ENCODE data around the gene LASP1.

Gene LASP1

DNA sequence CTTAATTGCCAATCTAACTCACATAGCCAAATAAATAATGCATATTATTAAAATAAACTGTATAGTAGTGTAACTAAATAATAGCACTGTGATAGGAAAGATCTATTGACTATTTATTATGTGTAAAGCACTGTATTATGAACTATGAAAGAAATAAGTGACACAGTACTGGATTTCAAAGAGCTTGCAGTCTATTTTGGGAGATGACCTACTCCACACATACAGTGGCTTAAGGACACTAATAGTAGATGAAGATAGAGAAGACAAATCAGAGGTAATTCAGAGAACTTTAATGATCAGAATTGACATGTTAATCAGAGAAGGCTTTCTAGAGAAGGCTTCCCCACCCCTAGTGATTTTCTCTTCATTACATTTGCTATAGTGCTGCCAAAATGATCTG, 70.1 kb downstream of the LASP1 start:
- TF ChIP-seq SNAI2 (CRISPR knock-in tag; IDR thresholded peaks at IDR 0.05) (no peak), RARB (CRISPR knock-in tag; IDR thresholded peaks at IDR 0.05) (no peak), OSR1 (CRISPR knock-in tag; IDR thresholded peaks at IDR 0.05) (no peak)
- TF ChIP-seq, protein P1, sequence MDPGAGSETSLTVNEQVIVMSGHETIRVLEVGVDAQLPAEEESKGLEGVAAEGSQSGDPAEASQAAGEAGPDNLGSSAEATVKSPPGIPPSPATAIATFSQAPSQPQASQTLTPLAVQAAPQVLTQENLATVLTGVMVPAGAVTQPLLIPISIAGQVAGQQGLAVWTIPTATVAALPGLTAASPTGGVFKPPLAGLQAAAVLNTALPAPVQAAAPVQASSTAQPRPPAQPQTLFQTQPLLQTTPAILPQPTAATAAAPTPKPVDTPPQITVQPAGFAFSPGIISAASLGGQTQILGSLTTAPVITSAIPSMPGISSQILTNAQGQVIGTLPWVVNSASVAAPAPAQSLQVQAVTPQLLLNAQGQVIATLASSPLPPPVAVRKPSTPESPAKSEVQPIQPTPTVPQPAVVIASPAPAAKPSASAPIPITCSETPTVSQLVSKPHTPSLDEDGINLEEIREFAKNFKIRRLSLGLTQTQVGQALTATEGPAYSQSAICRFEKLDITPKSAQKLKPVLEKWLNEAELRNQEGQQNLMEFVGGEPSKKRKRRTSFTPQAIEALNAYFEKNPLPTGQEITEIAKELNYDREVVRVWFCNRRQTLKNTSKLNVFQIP (CRISPR knock-in tag; IDR thresholded peaks at IDR 0.05; ENCODE audit: borderline replicate concordance, low read depth) = no peak
- ATAC-seq = no peak

DNA sequence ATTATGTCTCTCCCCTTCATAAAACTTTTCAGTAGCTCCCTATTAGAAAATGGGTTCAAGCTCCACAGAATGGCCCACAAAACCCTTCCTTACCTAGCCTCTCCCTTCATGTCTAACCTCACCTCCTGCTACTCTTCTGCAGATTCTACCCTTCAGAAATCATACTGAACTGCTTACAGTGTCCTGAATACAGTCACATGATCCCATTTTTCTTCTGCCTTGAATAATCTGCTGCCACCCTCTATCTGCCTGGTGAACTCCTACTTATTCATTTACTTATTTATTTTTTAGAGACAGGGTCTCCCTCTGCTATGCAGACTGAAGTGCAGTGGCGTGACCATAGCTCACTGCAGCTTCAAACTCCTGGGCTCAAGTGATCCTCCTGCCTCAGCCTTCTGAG, 70.5 kb downstream of the LASP1 start:
- ATAC-seq = no peak; the same call in 2 of the 3 replicates
- TF ChIP-seq ZNF8 (CRISPR knock-in tag; IDR thresholded peaks at IDR 0.05) = no peak
- TF ChIP-seq, protein P2, sequence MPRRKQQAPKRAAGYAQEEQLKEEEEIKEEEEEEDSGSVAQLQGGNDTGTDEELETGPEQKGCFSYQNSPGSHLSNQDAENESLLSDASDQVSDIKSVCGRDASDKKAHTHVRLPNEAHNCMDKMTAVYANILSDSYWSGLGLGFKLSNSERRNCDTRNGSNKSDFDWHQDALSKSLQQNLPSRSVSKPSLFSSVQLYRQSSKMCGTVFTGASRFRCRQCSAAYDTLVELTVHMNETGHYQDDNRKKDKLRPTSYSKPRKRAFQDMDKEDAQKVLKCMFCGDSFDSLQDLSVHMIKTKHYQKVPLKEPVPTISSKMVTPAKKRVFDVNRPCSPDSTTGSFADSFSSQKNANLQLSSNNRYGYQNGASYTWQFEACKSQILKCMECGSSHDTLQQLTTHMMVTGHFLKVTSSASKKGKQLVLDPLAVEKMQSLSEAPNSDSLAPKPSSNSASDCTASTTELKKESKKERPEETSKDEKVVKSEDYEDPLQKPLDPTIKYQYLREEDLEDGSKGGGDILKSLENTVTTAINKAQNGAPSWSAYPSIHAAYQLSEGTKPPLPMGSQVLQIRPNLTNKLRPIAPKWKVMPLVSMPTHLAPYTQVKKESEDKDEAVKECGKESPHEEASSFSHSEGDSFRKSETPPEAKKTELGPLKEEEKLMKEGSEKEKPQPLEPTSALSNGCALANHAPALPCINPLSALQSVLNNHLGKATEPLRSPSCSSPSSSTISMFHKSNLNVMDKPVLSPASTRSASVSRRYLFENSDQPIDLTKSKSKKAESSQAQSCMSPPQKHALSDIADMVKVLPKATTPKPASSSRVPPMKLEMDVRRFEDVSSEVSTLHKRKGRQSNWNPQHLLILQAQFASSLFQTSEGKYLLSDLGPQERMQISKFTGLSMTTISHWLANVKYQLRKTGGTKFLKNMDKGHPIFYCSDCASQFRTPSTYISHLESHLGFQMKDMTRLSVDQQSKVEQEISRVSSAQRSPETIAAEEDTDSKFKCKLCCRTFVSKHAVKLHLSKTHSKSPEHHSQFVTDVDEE (CRISPR knock-in tag; IDR thresholded peaks at IDR 0.05) = no peak
- TF ChIP-seq, protein P1 (CRISPR knock-in tag; IDR thresholded peaks at IDR 0.05; ENCODE audit: borderline replicate concordance, low read depth) = no peak
- no peak for TF ChIP-seq ZFP30 (CRISPR knock-in tag; IDR thresholded peaks at IDR 0.05)
- TF ChIP-seq, protein P3, sequence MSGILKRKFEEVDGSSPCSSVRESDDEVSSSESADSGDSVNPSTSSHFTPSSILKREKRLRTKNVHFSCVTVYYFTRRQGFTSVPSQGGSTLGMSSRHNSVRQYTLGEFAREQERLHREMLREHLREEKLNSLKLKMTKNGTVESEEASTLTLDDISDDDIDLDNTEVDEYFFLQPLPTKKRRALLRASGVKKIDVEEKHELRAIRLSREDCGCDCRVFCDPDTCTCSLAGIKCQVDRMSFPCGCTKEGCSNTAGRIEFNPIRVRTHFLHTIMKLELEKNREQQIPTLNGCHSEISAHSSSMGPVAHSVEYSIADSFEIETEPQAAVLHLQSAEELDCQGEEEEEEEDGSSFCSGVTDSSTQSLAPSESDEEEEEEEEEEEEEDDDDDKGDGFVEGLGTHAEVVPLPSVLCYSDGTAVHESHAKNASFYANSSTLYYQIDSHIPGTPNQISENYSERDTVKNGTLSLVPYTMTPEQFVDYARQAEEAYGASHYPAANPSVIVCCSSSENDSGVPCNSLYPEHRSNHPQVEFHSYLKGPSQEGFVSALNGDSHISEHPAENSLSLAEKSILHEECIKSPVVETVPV (CRISPR knock-in tag; IDR thresholded peaks at IDR 0.05) = no peak
- no peak for TF ChIP-seq BACH2 (CRISPR knock-in tag; IDR thresholded peaks at IDR 0.05; ENCODE audit: borderline replicate concordance)
- no peak for TF ChIP-seq ARNTL (CRISPR knock-in tag; IDR thresholded peaks at IDR 0.05; ENCODE audit: borderline replicate concordance, low read depth)
- no peak for TF ChIP-seq GLIS3 (CRISPR knock-in tag; IDR thresholded peaks at IDR 0.05)
- TF ChIP-seq, protein P4, sequence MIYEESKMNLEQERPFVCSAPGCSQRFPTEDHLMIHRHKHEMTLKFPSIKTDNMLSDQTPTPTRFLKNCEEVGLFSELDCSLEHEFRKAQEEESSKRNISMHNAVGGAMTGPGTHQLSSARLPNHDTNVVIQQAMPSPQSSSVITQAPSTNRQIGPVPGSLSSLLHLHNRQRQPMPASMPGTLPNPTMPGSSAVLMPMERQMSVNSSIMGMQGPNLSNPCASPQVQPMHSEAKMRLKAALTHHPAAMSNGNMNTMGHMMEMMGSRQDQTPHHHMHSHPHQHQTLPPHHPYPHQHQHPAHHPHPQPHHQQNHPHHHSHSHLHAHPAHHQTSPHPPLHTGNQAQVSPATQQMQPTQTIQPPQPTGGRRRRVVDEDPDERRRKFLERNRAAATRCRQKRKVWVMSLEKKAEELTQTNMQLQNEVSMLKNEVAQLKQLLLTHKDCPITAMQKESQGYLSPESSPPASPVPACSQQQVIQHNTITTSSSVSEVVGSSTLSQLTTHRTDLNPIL (CRISPR knock-in tag; IDR thresholded peaks at IDR 0.05; ENCODE audit: low read depth) = no peak
- no peak for TF ChIP-seq RARB (CRISPR knock-in tag; IDR thresholded peaks at IDR 0.05)
- TF ChIP-seq ISL1 (CRISPR knock-in tag; IDR thresholded peaks at IDR 0.05) = no peak
- no peak for TF ChIP-seq TCF4 (CRISPR knock-in tag; IDR thresholded peaks at IDR 0.05; ENCODE audit: borderline replicate concordance)
- no peak for TF ChIP-seq TOX (CRISPR knock-in tag; IDR thresholded peaks at IDR 0.05; ENCODE audit: borderline replicate concordance)
- TF ChIP-seq CSDC2 (CRISPR knock-in tag; IDR thresholded peaks at IDR 0.05) = no peak

DNA sequence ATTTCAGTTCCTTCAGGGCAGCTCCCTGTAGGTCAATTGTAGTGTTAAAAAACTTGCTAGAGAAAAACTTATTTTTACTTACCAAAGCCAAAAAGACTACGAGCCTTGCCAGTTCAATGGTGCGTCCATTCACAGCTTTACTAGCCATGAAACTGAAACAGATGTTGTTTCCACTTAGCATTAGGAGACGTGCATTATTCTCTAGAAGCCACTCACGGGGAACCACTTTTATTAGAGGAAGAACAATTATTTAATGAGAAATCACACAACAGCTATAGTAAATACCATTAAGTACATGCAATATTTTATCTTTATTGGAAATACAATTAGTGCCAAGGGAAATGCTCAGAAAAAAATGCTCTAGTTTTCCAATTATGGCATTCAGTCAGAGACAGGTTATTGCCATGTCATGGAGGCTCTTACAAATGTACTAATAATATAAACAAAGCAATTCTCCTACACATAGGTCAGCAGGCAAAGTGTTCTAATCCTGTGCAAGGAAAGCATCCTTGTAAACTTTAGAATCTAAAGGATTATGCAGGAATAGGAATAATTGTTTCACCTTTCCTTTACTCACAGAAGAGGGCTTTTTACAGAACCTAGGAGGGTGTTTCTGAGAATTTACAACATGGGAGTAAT, 73.0 kb downstream of the LASP1 start:
- no peak for ATAC-seq
- TF ChIP-seq, protein P2 (CRISPR knock-in tag; IDR thresholded peaks at IDR 0.05) = no peak
- TF ChIP-seq ARNTL (CRISPR knock-in tag; IDR thresholded peaks at IDR 0.05; ENCODE audit: borderline replicate concordance, low read depth) (no peak), ZNF70 (CRISPR knock-in tag; IDR thresholded peaks at IDR 0.05) (no peak), GLIS3 (CRISPR knock-in tag; IDR thresholded peaks at IDR 0.05) (no peak), ISL1 (CRISPR knock-in tag; IDR thresholded peaks at IDR 0.05) (no peak), BACH2 (CRISPR knock-in tag; IDR thresholded peaks at IDR 0.05; ENCODE audit: borderline replicate concordance) (no peak), ZC3H10 (CRISPR knock-in tag; IDR thresholded peaks at IDR 0.05) (no peak), PPARA (CRISPR knock-in tag; IDR thresholded peaks at IDR 0.05; ENCODE audit: borderline replicate concordance) (no peak)
- TF ChIP-seq, protein P3 (CRISPR knock-in tag; IDR thresholded peaks at IDR 0.05) = no peak
- TF ChIP-seq, protein P5, sequence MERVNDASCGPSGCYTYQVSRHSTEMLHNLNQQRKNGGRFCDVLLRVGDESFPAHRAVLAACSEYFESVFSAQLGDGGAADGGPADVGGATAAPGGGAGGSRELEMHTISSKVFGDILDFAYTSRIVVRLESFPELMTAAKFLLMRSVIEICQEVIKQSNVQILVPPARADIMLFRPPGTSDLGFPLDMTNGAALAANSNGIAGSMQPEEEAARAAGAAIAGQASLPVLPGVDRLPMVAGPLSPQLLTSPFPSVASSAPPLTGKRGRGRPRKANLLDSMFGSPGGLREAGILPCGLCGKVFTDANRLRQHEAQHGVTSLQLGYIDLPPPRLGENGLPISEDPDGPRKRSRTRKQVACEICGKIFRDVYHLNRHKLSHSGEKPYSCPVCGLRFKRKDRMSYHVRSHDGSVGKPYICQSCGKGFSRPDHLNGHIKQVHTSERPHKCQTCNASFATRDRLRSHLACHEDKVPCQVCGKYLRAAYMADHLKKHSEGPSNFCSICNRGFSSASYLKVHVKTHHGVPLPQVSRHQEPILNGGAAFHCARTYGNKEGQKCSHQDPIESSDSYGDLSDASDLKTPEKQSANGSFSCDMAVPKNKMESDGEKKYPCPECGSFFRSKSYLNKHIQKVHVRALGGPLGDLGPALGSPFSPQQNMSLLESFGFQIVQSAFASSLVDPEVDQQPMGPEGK (CRISPR knock-in tag; IDR thresholded peaks at IDR 0.05; ENCODE audit: borderline replicate concordance) = no peak

Measured in SK-N-SH treated with all-trans-retinoic acid at 6 μM for 48 hours (cell line).